GM19025 (cell line): Measurements from ENCODE around the gene MVD.

Experiments
- ATAC-seq: cut with Tn5 transposase; IDR thresholded peaks from one replicate; pipeline ENCODE4 v1.9.1; 2021; ENCODE audit warnings: mild to moderate bottlenecking, low read depth, moderate library complexity; ENCODE audit not compliant: unreplicated experiment

The MVD gene

GRCh38 chr16:88646345-88647034, 16.4 kb downstream of the MVD start:
- ATAC-seq, result no peak

GRCh38 chr16:88645941-88646340, 16.9 kb downstream of the MVD start:
- no peak for ATAC-seq

GRCh38 chr16:88645455-88645854, 17.4 kb downstream of the MVD start:
- ATAC-seq, result no peak

- no peak for ATAC-seq
Observed at GRCh38 chr16:88643644-88643932, 19.3 kb downstream of the MVD start.

GRCh38 chr16:88642881-88643643, 19.8 kb downstream of the MVD start:
- no peak for ATAC-seq

- no peak for ATAC-seq
Observed at GRCh38 chr16:88640498-88641247, 22.2 kb downstream of the MVD start.

- no peak for ATAC-seq
Observed at GRCh38 chr16:88640039-88640495, 22.8 kb downstream of the MVD start.

- no peak for ATAC-seq
Observed at GRCh38 chr16:88639231-88640038, 23.5 kb downstream of the MVD start.

- ATAC-seq, result no peak
Observed at GRCh38 chr16:88638323-88639230, 24.3 kb downstream of the MVD start, which contains the start of gene IL17C. TSS of gene IL17C (plus strand) at chr16:88638572. CDS start at chr16:88638642, 70 bp downstream.

- no peak for ATAC-seq
Observed at GRCh38 chr16:88636488-88637265, 26.2 kb downstream of the MVD start.

- no peak for ATAC-seq
Observed at GRCh38 chr16:88635671-88636319, 27.1 kb downstream of the MVD start.

GRCh38 chr16:88634994-88635670, 27.8 kb downstream of the MVD start:
- no peak for ATAC-seq

GRCh38 chr16:88634141-88634993, 28.5 kb downstream of the MVD start:
- ATAC-seq, result peak; percentile 41

- ATAC-seq, result peak; percentile 19
Observed at GRCh38 chr16:88633684-88634140, 29.2 kb downstream of the MVD start.

GRCh38 chr16:88632587-88632930, 30.3 kb downstream of the MVD start:
- no peak for ATAC-seq

- no peak for ATAC-seq
Observed at GRCh38 chr16:88631920-88632586, 30.8 kb downstream of the MVD start.
